ENCODE measurements around the gene CUBN.

- TF ChIP-seq, protein P1, sequence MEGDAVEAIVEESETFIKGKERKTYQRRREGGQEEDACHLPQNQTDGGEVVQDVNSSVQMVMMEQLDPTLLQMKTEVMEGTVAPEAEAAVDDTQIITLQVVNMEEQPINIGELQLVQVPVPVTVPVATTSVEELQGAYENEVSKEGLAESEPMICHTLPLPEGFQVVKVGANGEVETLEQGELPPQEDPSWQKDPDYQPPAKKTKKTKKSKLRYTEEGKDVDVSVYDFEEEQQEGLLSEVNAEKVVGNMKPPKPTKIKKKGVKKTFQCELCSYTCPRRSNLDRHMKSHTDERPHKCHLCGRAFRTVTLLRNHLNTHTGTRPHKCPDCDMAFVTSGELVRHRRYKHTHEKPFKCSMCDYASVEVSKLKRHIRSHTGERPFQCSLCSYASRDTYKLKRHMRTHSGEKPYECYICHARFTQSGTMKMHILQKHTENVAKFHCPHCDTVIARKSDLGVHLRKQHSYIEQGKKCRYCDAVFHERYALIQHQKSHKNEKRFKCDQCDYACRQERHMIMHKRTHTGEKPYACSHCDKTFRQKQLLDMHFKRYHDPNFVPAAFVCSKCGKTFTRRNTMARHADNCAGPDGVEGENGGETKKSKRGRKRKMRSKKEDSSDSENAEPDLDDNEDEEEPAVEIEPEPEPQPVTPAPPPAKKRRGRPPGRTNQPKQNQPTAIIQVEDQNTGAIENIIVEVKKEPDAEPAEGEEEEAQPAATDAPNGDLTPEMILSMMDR (IDR thresholded peaks at IDR 0.05), result no peak
- no peak for TF ChIP-seq POLR2A (IDR thresholded peaks at IDR 0.05)
Observed at GRCh38 chr10:17060289-17060688, 69.3 kb downstream of the CUBN start.
